SKM-1 treated with dmso at 0.1 percent for 144 hours (cell line): Measurements from ENCODE around the gene EIF2AK2.
A peak's percentile ranks its signal among the peaks of the same experiment; 100 is the strongest.

Source experiments
- DNase-seq: peaks from one replicate; lab custom pipeline; 2025; ENCODE audit not compliant: unreplicated experiment; lab: John Stamatoyannopoulos, UW

Gene EIF2AK2

DNA sequence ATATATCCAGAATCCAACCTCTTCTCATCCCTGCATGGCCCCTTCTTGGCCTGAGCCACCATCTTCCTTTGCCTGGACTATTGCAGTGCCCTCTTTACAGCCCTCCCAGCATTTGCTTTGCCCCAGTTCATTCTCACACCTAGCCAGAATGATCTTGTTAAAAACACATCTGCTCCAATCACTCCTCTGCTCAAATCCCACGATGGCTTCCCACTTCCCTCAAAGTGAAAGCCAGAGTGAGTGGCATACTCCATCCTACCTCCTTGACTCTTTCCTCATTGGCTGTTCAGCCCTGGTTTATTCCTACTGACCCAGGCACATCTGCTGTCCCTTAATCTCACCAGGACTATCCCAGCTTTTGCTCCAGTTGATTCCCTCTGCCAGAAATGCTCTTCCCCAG, 17.0 kb upstream of the EIF2AK2 start:
- no peak for DNase-seq

- DNase-seq = no peak
These were observed 14.8 kb upstream of the EIF2AK2 start for GRCh38 chr2:37171624-37171950.

DNA sequence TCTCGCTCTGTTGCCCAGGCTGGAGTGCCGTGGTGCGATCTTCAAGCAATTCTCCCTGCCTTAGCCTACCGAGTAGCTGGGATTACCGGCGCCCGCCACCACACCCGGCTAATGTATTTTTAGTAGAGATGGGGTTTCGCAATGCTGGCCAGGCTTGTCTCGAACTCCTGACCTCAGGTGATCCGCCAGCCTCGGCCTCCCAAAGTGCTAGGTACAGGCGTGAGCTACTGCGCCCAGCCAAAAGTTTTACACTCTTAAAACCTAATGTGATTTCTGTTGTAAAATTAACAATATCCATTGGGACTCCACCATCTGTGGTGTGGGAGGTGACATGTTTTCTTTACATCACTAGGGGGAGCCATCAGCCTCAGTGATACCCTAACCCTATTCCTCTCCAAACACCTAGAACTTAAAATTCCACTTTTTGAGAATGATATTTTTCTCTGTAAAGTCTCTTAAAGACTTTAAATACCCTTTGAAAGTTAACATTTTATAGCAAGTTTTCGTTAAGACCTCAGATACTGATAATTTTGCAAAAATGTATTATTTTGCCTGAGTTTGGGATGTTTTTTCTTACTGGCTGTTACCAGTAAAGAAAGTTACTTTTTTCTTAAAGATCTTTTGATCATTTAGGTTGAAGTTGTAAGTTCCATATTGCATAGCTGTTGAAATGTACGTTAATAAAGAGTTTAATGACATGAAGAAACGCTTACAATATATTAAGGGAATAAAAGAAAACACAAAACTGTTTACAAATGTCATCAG, 11.6 kb upstream of the EIF2AK2 start:
- DNase-seq = peak; percentile 65

- no peak for DNase-seq
These were observed 10.9 kb upstream of the EIF2AK2 start for GRCh38 chr2:37167636-37168180.

- no peak for DNase-seq
These were observed 8.0 kb upstream of the EIF2AK2 start for GRCh38 chr2:37164757-37165156.

DNA sequence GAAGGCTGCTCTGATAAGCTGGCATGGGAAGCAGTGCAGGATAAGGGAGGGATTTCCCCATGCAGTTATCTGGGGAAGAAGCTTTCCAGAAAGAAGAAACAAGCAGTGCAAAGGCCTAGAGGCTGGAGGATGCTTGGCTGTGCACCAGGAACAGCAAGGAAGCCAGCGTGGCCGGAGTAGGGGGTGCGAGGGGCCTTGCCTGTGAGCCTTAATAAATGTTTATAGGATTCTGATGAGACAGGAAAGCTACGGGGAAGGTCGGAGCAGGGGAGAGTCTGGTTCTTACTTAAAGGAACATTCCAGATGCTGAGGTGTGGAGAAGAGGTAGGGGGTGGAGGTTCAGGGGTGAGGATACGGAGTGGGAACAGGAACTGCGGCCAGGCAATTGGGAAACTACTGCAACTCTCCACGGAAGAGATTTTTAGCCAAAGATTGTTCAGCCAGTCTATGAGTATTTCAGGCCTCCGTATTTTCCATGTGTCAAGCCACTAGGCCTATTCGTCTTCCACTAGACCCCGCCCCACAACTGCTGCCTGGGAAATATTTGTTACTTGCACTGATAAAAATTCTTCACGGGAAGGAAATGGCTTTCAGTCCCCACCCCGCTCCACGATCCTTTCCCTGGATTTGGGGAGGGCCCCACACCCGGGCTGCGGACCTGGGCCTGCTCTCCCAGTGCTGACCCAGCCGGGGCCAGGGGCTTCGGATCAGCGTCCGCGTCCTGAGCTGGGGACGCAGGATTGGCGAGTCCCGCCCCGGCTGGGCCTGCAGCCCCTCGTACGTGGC, 516 bp downstream of the EIF2AK2 start:
- peak; percentile 22 for DNase-seq

- no peak for DNase-seq
These were observed 2.0 kb downstream of the EIF2AK2 start for GRCh38 chr2:37154785-37155184.

- DNase-seq = no peak
These were observed 3.6 kb downstream of the EIF2AK2 start for GRCh38 chr2:37153224-37153623.

DNA sequence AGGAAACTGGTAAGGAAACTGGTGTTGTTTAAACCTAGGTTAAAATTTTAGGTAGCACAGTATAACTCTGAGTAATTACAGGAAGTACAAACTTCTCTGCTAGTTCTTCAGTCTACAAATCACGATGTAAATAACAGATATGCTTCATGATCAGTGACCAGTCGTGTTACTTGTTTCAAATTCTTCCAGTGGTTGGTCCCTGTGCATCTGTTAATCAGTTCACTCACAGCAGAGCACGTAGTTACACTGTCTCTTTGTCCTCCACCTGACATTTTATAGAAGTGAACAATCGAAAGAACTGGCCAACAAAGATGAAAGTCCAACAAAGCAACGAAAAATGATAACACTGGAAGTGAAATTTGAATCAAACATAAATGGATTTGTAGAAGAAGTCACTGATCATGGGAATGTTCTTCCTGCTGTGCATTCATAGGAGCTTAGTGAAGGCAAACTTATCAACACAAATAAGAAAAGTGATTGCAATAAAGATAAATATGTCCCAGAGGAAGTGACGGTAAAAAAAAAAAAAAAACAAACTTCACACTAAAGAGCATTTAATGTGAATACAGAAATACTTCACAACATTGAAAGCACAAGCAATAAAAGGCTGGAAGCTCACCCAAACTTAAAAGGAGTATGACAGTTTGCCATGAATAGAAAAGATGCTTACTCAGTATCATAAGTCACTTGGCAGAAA, 7.0 kb downstream of the EIF2AK2 start:
- no peak for DNase-seq

DNA sequence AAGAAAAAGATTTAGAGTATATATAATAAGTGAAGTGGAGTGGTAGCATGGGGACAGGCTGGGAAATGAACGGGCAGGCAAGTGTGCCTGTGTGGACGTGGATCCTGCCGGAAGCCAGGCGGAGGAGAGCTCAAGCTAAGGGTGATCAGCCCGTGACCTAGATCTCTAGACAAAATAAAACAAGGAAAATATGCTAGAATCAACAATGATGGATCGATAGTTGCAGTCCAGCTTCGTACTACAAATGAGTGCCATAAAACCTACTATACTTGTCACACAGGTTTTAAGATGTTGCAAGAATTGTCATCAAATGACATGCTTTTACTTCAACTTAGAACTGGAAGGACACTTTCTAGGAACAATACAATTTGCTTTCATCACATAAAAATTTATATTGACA, 8.5 kb downstream of the EIF2AK2 start:
- DNase-seq = no peak

- peak; percentile 26 for DNase-seq
These were observed 10.7 kb downstream of the EIF2AK2 start for GRCh38 chr2:37146062-37146461.

- DNase-seq = no peak
These were observed 12.8 kb downstream of the EIF2AK2 start for GRCh38 chr2:37143974-37144373.

GRCh38 chr2:37142546-37142945, 14.2 kb downstream of the EIF2AK2 start:
- no peak for DNase-seq

DNA sequence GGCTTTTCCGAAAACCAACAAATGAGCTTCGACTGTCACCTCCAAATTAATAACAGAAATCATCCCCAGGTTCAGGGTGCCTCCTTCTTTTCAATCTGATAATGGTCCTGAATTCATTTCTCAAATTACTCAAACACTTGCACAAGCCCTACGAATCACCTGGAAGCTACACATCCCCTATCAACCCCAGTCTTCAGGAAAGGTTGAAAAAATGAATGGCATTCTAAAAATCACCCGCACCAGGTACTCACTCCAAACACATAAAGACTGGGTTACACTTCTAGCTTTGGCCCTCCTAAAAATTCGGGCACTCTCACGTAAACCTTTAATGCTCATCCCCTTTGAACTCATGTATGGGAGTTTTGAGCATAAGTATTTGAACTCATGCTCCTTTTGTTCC, 23.9 kb downstream of the EIF2AK2 start:
- no peak for DNase-seq

DNA sequence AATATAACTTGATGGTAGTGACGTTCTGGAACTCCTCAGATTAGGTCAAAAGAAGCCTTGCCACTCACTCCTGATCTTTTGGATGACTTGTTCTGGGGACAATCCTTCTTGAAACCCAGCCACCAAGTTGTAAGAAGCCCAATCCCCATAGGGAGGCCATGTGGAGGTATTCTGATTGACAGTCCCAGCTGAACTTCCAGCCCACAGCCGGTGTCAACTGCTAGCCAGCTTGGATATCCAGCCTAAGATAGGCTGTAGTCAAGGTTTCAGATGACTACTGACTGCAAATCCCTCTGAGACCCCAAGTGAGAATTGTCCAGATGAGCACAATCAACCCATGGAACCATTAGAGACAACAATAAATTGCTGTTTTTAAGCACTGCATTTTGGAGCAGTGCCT, 31.4 kb downstream of the EIF2AK2 start:
- DNase-seq = no peak

DNA sequence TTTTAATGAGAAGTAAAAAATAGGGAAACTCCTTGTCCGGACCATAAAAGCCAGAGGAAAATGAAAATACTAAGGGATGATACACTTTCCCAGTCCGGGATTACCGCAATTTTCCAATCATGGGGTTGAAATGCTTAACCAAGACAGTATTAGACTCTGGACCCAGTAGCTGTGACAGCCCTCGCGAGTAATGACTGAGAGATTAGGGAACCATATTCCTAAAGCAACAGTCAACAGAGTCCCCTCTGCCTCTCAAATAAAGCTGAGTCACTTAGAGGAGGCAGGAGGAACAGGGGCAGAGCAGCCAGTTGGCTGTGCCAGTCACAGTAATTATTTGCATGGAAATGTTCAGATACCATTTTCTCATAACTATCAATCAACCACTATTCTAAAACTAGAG, 37.6 kb downstream of the EIF2AK2 start:
- no peak for DNase-seq

GRCh38 chr2:37117566-37117965, 39.2 kb downstream of the EIF2AK2 start:
- DNase-seq = no peak

GRCh38 chr2:37111958-37112357, 44.8 kb downstream of the EIF2AK2 start:
- no peak for DNase-seq

DNA sequence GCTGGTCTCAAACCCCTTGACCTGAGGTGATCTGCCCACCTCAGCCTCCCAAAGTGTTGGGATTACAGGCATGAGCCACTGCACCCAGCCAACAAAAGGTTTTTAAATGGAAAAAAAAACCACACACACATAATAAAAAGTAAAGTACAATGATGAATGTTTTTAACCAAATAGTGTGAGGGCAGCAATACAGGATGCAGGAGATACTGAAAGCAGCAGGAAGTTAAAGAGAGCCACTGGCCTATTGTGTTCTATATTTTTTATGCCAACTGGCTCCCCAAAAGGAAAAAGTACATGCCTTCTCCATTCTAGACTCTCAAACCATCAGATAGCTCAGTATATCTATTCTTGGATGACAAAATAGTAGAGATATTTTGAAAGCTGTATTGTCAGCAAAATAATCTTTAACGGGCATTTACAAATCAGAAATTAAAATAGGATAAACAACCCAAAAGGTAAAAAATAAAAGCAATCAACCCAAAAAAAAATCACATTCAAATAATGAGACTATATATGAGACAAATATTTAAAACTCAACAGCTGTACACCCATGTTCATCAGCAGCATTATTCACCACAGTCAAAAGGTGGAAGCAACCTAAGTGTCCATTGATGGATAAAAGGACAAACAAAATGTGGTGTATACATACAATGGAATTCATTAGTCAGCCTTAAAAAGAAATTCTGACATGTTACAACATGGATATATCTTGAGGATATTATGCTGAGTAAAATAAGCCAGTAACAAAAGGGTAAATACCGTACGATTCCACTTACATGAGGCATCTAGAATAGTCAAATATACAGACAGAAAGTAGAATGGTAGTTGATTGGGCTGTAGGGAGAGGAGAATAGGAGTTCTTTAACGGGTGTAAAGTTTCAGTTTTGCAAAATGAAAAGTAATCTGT, 46.2 kb downstream of the EIF2AK2 start:
- no peak for DNase-seq

- DNase-seq = no peak
These were observed 47.3 kb downstream of the EIF2AK2 start for GRCh38 chr2:37109523-37109922.

GRCh38 chr2:37105150-37105549, 51.6 kb downstream of the EIF2AK2 start:
- no peak for DNase-seq
